HUES6 (cell line): ENCODE results near the gene AIRE.
"Not testable (repeated sequence)": the region's sequence is repeated elsewhere in the genome, so short reads cannot be mapped to it uniquely, and the experiment has no call there.

ENCODE experiments used
- H3K27ac ChIP-seq: 2 replicates; pipeline ENCODE4 v1.7.0; 2013; ENCODE audit warnings: low read depth, mild to moderate bottlenecking, low read length, inconsistent platforms
- H3K27me3 ChIP-seq: 2 replicates; pipeline ENCODE4 v1.6.1; 2013; ENCODE audit warnings: low read length; ENCODE audit not compliant: control insufficient read depth, insufficient read depth
- H3K36me3 ChIP-seq: 2 replicates; pipeline ENCODE4 v1.6.1; 2013; ENCODE audit warnings: low read length; ENCODE audit not compliant: control insufficient read depth, insufficient read depth
- H3K4me1 ChIP-seq: 2 replicates; pipeline ENCODE4 v1.6.1; 2013; ENCODE audit warnings: low read length; ENCODE audit not compliant: control insufficient read depth, insufficient read depth
- H3K4me3 ChIP-seq: 2 replicates; pipeline ENCODE4 v1.5.1; 2013; ENCODE audit warnings: low read depth, low read length
- H3K9ac ChIP-seq: one replicate; pipeline ENCODE4 v1.6.1; 2013; ENCODE audit warnings: mild to moderate bottlenecking, low read length
- H3K9me3 ChIP-seq: 2 replicates; pipeline ENCODE4 v1.6.1; 2013; ENCODE audit warnings: low read depth, low read length; ENCODE audit not compliant: control insufficient read depth, insufficient read depth

The AIRE gene

DNA sequence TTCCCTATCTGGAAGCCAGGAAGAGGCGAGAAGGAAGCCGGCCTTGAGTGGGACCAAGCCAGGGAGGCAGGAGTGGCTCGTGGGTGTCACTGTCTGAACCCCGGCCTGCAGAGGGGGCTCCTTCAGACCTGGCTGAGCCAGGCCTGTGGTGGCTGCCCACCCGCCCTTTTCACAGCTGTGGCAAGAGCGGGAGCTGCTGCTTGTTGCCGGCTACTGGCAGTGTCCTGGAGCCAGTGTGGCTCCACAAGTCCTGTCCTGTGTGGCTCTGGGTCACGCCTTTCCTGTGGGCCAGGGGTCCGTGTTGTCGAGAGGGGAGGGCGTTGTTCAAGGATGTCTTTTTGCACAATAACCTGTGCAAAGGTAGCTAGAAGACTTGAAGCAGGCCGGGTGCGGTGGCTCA is 15.5 kb downstream of the AIRE start:
- Histone ChIP-seq H3K9me3 (no peaks in the 10 kb centered on the region), H3K27me3 (no peaks in the 10 kb centered on the region; the same call in 1 of the 2 replicates), H3K9ac (peak overlapping the region; percentile 68), H3K27ac (no peak overlapping the region), H3K4me3 (peak overlapping the region; percentile 83), H3K36me3 (peaks cover 2% of the 10 kb centered on the region; the same call in 1 of the 2 replicates), H3K4me1 (peaks cover 30% of the 10 kb centered on the region)

DNA sequence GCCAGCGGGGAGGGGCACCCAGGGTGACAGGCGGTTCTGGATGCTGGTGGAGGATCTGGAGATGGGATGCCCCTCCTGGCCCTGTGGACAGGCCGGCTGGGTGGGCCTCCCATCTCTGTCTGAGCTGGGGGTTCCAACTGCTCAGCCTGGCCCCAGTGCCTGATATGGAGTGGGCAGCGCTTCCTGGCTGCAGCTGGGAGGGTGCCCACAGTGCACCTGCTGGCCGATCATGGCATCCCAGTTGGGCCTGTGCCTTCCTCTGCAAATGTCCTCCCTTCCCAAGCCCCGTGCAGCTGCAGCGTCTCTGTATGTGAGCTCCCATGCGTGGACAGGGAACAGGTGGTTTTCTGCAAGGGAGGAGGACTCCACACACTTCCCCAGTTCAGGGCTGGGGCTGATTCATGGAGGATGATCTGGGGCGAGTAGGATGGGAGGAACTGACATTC is 16.3 kb downstream of the AIRE start:
- H3K4me3 ChIP-seq, result no peak overlapping the region
- H3K9ac ChIP-seq, result no peak overlapping the region
- no peaks in the 10 kb centered on the region for H3K9me3 ChIP-seq
- peaks cover 30% of the 10 kb centered on the region for H3K4me1 ChIP-seq
- no peaks in the 10 kb centered on the region; the same call in 1 of the 2 replicates for H3K27me3 ChIP-seq
- H3K36me3 ChIP-seq, result peaks cover 8% of the 10 kb centered on the region
- H3K27ac ChIP-seq, result no peak overlapping the region

DNA sequence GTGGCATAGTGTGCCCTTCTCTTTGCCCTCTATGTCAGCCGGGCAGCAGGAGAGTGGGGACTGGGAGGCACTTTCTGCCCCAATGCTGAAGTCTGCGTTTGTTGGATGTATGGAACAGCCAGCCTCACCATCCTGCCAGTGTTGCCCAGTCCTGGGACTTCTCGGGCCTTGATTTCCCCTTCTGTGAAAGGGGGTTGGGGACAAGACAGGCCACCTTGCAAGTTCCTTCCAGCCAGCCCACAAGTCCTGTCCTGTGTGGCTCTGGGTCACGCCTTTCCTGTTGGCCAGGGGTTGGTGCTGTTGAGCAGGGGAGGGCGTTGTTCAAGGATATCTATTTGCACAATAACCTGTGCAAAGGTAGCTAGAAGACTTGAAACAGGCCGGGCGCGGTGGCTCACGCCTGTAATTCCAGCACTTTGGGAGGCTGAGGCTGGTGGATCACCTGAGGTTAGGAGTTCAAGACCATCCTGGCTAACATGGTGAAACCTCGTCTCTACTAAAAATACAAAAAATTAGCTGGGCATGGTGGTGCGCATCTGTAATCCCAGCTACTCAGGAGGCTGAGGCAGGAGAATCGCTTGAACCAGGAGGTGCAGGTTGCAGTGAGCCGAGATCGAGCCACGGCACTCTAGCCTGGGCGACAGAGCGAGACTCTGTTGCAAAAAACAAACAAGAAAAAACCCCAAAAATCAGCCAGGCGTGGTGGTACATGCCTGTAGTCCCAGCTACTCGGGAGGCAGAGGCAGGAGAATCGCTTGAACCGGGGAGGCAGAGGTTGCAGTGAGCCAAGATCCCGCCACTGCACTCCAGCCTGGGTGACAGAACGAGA is 17.1 kb downstream of the AIRE start:
- Histone ChIP-seq H3K36me3 (peaks cover 16% of the 10 kb centered on the region), H3K4me1 (peaks cover 30% of the 10 kb centered on the region)
- not testable (repeated sequence) for H3K27ac ChIP-seq, H3K4me3 ChIP-seq, H3K9me3 ChIP-seq, H3K9ac ChIP-seq, H3K27me3 ChIP-seq

DNA sequence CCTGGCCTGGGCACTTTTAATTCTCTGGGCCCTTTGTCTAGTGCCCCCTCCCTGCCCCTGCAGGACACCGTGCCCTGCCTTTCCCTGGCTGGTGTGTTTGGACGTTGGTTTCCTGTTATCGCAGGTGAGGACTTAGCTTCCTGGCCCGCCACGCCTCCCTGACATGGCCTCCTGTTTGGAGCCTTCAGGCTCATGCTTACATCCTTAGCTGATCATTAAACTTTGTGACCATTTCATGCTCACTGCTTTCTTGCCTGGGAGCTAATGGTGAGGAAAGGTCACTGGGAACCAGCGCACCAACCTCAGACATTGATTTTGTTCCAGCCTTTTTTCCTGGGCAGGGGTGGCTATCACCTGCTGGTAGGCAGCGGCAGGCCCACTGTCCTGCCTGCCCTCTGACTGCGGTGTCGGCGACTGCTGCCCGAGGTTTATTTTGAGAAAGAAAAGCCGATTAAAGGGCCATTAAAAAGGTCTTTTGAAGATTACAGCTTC is 17.9 kb downstream of the AIRE start:
- 0 out of 2 replicates have a peak overlapping the region, but pooled peaks have one; percentile 46 for H3K27ac ChIP-seq
- peaks cover 18% of the 10 kb centered on the region for H3K36me3 ChIP-seq
- no peak overlapping the region for H3K4me3 ChIP-seq
- peaks cover 30% of the 10 kb centered on the region for H3K4me1 ChIP-seq
- no peaks in the 10 kb centered on the region; the same call in 1 of the 2 replicates for H3K27me3 ChIP-seq
- H3K9ac ChIP-seq, result no peak overlapping the region
- no peaks in the 10 kb centered on the region for H3K9me3 ChIP-seq

DNA sequence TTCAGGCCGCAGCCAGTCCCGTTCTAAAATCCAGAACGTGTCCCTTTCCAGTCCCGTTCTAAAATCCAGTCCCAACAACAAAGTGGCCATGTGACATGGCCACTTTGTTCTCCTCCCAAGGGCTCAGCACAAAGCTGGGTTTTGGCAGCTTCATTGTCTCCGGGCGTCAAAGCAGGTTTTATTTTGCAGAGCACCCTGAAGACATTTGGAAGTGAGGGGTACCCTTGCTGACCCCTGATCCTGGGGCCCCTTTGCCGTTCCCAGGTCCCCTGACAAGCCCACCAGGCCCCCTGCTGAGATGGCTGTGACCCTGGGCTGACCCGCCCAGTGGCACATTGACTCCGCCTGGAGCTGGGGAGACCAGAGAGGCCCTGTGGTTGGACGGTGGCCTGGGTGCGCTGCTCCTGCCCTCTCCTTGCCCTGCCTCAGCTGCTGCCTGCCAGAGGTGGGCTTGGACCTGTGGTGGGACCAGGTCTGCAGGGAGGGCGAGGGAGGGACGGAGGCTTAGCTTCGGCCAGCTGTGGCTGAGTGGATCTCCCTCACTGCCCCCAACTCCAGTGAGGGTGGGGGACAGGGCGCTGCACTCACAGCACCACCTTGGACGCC is 18.4 kb downstream of the AIRE start:
- Histone ChIP-seq H3K36me3 (peaks cover 18% of the 10 kb centered on the region), H3K27ac (0 out of 2 replicates have a peak overlapping the region, but pooled peaks have one; percentile 46), H3K4me1 (peaks cover 28% of the 10 kb centered on the region), H3K4me3 (no peak overlapping the region), H3K9ac (no peak overlapping the region), H3K27me3 (no peaks in the 10 kb centered on the region; the same call in 1 of the 2 replicates), H3K9me3 (no peaks in the 10 kb centered on the region)

DNA sequence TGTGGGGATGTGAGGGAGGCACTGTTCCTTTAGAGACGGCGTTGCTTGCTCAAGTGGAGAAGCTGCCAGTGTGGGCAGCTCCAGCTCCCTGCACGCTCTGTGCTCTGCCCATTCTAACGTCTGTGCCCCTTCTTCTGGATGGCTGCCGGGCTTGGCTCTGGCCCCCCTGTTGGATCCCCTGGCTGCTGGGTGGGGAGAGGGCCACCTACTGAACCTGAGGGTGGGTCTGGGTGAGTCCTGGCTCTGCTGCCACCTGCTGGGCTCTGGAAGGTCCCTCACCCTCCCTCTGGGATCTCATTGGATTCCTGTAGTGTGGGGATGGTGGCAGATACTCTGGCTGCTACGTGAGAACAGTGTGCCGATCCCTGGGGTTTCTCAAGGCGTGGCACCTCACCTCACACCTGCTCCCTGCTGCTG is 19.2 kb downstream of the AIRE start:
- Histone ChIP-seq H3K9me3 (no peaks in the 10 kb centered on the region), H3K4me3 (no peak overlapping the region), H3K9ac (no peak overlapping the region), H3K36me3 (peaks cover 22% of the 10 kb centered on the region), H3K27me3 (no peaks in the 10 kb centered on the region), H3K4me1 (peaks cover 25% of the 10 kb centered on the region), H3K27ac (no peak overlapping the region)

DNA sequence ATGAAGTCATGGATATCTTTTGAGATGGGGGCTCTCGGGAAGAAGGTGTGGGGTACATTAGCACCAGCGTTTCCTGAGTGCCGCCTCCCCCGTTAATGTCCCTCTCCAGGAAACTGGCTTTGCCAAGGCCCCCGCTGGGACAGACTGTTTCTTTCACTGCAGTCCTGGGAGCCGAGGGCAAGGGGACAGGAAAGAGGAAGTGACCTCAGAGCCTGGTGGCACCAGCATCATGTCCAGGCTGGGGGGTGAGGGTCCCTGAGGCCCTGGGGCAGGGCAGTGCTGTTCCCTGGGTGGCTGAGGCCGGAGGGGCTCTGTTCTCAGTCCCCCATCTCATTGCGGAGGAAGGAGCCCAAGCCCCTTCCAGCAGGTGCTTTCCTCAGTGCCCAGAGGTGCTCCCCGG is 20.0 kb downstream of the AIRE start:
- H3K9ac ChIP-seq, result no peak overlapping the region

DNA sequence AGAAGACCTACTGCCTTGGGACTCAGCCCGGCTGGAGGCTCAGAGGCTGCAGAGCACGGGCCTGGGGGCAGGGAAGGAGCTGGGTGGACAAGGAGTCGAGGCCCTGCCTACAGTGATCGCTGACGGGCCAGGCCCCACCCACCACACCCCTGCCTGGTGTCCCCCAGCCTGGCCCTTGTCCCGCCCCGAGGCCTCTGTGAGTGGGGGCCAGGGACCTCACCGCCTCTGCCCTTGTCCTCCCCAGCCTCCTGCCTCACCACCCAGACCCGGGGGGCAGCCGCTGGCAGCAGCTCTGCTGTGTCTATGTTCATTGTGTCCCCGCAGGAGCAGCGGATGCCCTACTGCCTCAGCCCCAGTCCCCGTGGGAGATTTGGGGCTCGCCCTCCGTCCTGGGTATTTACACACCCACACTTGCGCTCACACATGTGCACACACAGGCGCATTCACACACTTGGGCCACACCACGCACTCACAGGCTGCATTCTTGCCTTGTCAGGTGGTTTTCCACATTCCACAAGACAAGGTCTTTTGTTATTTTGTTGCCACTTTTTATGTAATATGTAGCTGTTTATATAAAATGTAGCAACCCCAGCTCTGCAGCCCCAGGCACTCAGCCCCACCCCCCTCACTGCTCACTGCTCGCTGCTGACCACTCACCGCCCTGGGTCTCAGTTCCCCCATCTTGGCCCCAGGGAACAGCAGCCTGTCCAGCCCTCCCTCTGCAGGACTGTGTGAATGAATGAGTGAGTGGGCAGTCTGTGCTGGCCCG is 21.4 kb downstream of the AIRE start:
- H3K36me3 ChIP-seq, result peaks cover 44% of the 10 kb centered on the region
- no peak overlapping the region for H3K9ac ChIP-seq
- H3K9me3 ChIP-seq, result no peaks in the 10 kb centered on the region
- H3K4me3 ChIP-seq, result no peak overlapping the region
- peaks cover 17% of the 10 kb centered on the region for H3K4me1 ChIP-seq
- H3K27ac ChIP-seq, result no peak overlapping the region
- H3K27me3 ChIP-seq, result no peaks in the 10 kb centered on the region

More for the DNA sequence above, 20.0 kb downstream of the AIRE start:
- peaks cover 30% of the 10 kb centered on the region for H3K36me3 ChIP-seq
- no peak overlapping the region for H3K27ac ChIP-seq
- no peaks in the 10 kb centered on the region for H3K27me3 ChIP-seq
- peaks cover 24% of the 10 kb centered on the region for H3K4me1 ChIP-seq
- H3K9me3 ChIP-seq, result no peaks in the 10 kb centered on the region
- no peak overlapping the region for H3K4me3 ChIP-seq

DNA sequence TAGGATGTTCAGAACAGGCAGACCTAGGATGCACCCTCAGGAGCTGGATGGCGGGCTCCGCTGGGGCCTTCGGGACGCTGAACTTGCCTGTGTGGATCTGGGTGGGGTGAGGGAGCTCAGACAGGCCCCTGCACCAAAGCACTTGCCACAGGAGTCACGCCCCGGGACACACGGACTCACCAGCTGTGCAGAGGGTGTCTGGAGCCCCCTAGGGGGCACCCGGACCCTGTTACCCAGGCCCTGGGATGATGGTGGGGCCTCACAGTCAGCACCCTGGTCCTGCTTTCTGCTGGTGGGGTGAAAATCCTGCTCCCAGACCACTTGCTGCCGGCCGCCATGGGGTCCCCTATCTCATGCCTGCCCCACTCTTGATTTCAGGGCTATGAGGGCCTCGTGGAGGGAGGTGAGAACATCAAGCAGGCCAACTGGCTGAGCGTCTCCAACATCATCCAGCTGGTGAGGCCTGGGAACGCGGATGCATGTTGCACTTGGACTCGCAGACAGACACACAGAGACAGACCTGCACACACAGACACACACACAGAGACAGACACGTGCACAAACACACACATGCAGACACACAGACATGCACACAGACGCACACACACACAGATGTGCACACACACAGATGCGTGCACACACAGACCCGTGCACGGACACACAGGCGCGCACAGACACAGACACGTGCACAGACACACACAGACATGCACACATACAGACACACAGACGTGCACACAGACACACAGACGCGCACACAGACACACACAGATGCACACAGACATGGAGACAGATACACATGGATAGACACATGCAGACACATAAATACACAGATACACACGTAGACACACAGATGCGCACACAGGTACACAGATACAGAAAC is 25.2 kb downstream of the AIRE start:
- no peak overlapping the region for H3K27ac ChIP-seq
- no peaks in the 10 kb centered on the region for H3K27me3 ChIP-seq
- H3K4me1 ChIP-seq, result no peaks in the 10 kb centered on the region
- H3K36me3 ChIP-seq, result peaks cover 75% of the 10 kb centered on the region
- no peak overlapping the region for H3K9ac ChIP-seq
- no peaks in the 10 kb centered on the region for H3K9me3 ChIP-seq
- no peak overlapping the region for H3K4me3 ChIP-seq

DNA sequence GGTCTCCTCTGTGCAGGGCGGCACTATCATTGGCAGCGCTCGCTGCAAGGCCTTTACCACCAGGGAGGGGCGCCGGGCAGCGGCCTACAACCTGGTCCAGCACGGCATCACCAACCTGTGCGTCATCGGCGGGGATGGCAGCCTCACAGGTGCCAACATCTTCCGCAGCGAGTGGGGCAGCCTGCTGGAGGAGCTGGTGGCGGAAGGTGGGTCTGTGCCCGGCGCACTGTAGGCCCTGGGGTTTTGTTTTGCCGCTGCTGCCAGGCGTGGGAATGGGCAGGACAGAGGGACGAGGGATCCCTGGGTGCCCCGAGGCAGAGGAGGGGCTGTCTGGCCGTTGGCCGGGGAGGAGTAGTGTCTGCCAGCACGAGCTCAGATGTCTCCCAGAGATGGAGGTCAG is 26.4 kb downstream of the AIRE start:
- H3K4me1 ChIP-seq, result no peaks in the 10 kb centered on the region
- no peaks in the 10 kb centered on the region for H3K27me3 ChIP-seq
- H3K4me3 ChIP-seq, result no peak overlapping the region
- no peak overlapping the region for H3K27ac ChIP-seq
- H3K9ac ChIP-seq, result no peak overlapping the region
- no peaks in the 10 kb centered on the region for H3K9me3 ChIP-seq
- H3K36me3 ChIP-seq, result peaks cover 81% of the 10 kb centered on the region
